NOMO-1 (cell line): Measurements from ENCODE around the gene PLCG2.
"Not testable (repeated sequence)": the region's sequence is repeated elsewhere in the genome, so short reads cannot be mapped to it uniquely, and the experiment has no call there.

Experiments used
- DNase-seq, 2 experiments: peaks; one replicate each; lab custom pipeline; 2025; ENCODE audit not compliant: unreplicated experiment in 2 of 2; lab: John Stamatoyannopoulos, UW

Gene PLCG2

DNA sequence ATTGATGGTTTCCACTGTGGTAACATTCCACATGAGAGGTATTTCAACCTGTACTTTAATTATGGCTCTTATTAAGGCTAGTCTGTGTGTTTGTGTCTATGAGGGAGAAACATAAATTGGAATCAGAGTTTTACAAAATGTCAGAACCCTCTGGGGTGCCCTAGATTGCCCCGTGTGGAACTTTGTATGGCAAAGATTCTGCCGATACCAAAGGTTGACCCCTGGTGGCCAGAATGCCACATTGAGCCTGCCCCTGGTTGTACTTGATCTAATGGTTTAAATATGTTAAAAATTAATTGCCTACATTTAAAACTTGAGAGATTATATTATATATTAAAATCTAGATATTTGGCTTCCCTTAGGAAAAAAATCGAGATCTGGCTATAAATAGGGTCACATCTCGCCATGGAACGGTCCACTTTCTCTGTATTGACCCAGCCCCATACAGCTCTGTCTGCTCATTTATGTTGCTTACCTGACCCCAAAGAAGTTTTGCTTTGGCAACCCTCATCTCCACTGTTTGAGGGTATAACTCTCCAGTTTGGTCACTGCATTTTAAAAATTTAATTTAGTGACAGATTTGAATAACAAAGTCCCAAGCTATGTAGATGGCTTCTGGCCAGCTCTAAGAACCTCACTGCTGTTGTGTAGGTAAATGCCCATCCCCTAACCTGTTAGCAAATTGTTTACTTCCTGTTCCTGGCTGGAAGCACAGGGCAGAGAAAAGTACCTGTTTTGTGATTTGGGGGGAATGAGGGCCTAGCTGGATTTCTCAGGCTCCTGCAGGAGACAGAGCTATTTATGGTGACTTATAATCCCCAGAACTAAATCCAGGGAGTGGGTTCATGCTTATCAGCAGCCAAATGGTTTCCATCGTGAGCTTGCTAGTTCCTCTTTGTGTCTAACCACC lies 95.0 kb downstream of the PLCG2 start:
- DNase-seq: peak; percentile 26 to 62

- DNase-seq: no peak
Measured at GRCh38 chr16:81875461-81875860, 96.4 kb downstream of the PLCG2 start.

GRCh38 chr16:81876273-81876900 lies 97.3 kb downstream of the PLCG2 start:
- DNase-seq: no peak

GRCh38 chr16:81877490-81877889 lies 98.4 kb downstream of the PLCG2 start:
- DNase-seq: not testable (repeated sequence)

DNA sequence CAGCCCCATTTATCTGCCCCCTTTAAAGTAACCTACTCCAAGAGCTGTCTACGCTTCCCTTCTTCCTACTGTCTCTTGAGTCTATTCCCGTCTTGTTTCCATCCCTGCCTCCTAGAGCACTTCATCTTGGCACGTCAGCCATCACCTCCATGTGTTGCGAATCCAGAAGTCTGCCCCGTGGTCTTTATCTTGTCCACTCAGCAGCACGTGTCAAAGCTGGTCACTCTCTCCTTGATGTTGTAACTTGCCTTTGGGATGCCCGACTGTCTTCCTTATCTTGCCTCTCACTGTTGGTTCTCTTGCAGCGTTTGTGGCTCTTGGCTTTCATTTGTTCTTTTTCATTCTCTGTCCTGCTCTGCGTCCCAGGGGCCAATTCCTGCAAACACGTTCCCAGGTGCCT lies 99.4 kb downstream of the PLCG2 start:
- no peak for DNase-seq

DNA sequence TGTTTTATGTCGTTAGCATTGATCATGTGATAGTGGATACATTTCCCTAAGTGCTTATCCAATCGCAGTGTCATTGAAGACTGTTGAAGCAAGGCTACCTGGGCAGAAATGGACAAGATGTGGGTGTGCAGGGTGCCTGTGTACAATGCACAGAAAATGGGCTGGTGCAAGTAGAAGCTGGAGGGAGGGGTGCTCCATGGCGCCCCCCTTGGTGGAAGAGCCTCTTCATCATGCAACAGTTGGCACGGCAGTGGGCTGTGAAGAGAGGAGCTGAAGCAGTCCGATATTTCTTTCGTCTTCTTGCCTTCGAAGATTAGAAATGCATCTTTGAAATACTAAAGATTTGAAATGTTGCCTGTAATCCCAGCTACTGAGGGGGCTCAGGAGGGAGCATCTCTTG lies 100.5 kb downstream of the PLCG2 start:
- DNase-seq: no peak

GRCh38 chr16:81880816-81881215 lies 101.7 kb downstream of the PLCG2 start:
- no peak for DNase-seq

DNA sequence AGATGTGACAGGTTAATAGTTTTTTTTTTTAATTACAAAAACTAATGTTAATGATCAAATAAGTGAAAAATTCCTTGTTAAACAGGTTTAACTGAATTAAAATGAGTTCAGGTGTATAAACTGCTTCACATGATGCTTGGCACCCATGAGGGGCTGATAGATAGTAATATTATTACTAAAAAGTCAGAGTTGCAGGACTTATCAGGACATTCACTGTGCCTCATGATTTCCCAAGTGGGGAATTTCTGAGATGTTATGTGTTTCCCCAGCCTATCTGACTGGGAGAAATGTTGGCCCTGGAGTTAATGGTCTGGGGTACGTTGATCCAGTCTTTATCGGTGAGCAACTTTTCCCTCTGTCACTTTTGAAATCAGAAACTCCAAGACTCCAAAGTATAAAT lies 102.1 kb downstream of the PLCG2 start:
- no peak for DNase-seq

- no peak for DNase-seq
Measured at GRCh38 chr16:81882559-81882958, 103.5 kb downstream of the PLCG2 start.

DNA sequence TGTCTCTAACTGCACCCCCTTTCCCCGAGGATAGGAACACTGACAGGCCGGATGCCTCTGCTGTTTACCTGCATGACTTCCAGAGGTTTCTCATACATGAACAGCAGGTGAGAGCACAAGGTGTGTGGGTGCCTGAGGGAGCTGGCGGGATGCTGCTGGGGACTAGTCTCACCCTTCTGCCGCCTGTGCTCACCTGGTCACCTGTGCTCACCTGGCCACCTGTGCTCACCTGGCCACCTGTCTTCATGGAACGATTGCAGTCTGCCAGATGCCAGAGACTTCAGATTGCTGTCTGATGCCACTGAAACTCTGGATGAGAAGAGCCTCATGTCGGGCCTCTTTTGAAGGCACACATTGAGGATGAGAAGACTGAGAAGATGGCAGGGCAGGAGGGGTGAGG lies 104.1 kb downstream of the PLCG2 start:
- DNase-seq: no peak

DNA sequence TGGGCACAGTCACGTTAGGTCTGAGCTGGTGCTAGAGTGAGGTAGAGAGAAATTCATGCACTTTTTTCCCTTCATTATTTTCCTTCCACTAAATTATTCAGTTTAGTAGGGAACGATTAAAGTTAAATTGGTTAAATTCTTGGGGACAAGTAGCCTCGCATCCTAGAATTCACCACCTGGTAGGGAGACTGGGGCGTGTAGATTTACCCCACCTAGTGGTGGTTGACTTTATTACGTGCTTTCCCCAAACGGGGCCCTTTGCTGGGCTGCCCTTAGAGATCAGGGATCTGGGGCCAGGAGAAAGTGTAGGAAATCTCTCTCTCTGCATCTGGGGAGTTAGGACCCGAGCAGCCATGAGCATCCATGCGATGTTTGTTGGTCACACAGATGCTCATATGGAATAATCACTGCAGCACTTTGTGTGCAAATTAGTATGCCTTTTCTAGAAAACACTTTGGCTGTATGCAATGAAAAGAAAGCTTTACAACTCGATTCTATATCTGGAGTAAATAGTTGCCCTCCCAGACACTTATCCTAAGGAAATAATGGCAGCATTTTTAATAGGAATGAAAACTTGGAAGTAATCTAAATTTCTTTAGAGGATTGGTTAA lies 107.0 kb downstream of the PLCG2 start:
- DNase-seq: peak; percentile 16 to 39

DNA sequence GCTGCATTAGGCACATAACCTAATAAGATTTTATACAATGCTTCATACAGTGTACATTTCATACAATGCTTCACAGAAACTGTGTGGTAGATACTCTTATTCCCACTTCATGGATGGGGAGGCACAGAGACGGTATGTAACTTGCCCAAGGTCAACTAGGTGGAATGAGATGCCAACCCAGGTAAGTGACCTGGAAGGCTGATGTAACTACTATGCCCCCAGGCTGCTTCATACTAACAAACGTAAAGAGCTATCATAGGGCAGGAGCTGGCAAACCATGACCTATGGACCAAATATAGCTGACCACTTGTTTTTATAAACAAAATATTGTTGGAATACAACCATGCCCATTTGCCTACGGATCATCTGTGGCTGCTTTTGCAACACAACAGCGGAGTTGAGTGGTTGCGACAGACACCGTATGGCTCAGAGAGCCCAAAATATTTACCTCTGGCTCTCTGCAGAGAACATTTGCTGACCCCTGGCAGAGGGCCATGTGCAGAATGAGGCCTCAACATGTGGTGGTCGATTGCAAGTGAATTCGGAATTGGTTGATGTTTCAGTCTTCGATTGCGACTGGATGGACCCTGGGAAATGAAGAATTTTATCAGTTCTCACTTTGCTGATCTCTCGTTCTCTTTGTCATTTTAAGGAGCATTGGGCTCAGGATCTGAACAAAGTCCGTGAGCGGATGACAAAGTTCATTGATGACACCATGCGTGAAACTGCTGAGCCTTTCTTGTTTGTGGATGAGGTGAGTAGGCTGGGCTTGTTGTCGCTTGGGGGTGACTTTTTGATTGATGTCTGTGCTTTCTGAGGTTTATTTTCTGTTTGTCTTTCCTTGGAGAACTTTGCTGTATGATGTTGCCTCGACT lies 109.7 kb downstream of the PLCG2 start:
- peak in 1 of 2 experiments; percentile 4 for DNase-seq

GRCh38 chr16:81891736-81892364 lies 112.8 kb downstream of the PLCG2 start:
- DNase-seq: no peak

GRCh38 chr16:81894592-81894991 lies 115.5 kb downstream of the PLCG2 start:
- no peak for DNase-seq

DNA sequence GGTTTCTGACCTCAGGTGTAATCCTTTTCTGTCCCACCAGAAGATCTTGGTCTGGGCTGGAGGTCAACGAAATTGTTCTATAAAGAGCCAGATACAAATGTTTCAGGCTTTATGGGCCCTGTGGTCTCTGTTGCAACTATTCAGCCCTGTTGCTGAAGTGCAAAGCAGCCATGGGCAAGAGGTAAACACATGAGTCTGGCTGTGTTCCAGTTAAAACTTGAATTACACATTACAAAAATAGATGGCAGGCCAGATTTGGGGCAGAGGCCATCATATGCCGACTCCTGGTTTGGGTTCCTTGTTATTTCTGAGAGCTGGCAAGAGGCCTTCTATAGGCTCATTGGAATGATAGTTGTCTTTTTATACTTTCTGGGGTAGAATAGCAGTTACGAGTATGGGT lies 117.8 kb downstream of the PLCG2 start:
- no peak for DNase-seq

GRCh38 chr16:81899601-81900000 lies 120.5 kb downstream of the PLCG2 start:
- DNase-seq: no peak

DNA sequence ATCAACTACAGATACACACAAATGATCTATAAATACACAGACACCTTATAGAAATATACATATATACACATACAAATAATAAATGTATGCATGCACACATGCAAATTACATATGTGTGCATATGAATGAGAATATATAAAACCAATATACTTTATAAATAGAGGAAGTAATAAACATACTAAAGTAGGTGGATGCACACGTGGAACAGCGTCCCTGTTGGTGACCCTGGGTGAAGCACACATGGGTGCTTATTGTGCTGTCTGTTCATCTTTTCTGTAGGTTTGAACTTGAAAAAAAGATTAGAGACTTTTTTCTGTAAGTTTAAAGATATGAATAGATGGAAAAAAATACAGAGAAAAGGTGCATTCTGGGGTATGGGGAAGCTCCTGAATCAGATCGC lies 120.9 kb downstream of the PLCG2 start:
- DNase-seq: no peak

DNA sequence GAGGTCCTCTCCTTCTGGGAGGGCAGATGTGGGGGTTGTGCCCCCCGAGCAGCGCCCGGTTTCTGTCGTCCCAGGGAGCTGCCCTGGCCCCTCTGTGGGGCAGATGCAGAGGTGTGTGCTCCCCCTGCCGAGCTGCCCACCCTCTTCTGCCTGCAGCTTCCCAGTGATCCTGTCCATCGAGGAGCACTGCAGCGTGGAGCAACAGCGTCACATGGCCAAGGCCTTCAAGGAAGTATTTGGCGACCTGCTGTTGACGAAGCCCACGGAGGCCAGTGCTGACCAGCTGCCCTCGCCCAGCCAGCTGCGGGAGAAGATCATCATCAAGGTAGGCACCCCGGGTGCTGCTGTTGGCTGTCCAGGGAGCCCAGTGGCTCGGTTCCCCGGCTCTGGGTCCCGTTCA lies 121.4 kb downstream of the PLCG2 start:
- DNase-seq: no peak

- DNase-seq: no peak
Measured at GRCh38 chr16:81901484-81901883, 122.4 kb downstream of the PLCG2 start.

- DNase-seq: no peak
Measured at GRCh38 chr16:81902025-81902424, 122.9 kb downstream of the PLCG2 start.
